ENCODE data around the gene NTSR1.

DNA sequence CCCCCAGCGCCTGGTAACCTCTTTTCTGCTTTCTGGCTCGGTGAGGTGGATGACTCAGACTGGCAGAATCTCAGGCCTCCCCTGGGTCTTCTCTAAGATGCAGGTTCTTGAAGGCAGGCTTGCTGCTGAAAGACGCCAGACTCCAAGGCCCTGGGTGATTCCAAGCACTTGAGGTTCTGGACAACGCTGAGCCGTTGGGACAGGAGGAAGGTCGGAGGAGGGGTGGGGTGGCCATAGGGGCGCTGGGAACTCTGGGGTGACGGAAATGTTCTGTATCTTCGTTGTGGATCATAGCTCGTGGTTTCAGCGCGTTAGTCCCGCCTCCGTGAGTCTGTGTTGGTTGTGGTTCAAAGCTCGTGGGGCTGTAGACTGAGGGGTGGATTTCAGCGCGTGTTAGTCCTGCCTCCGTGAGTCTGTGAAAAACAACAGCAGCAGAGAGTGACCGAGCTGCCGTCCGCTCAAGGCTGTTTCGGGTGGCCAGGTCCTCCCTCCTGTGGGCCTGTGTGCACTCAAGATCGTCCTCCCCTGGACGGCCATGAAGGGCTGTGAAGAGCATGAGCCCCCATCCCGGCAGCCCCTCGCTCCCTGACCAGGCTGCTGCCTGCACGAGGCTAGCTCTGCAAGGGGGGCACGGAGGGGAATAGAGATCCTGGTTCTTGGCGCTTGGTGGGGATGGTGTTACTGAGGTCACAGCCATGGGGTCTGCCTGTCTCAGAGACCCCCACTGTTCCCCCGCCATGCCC is 7.7 kb downstream of the NTSR1 start:
- TF ChIP-seq, protein P1, sequence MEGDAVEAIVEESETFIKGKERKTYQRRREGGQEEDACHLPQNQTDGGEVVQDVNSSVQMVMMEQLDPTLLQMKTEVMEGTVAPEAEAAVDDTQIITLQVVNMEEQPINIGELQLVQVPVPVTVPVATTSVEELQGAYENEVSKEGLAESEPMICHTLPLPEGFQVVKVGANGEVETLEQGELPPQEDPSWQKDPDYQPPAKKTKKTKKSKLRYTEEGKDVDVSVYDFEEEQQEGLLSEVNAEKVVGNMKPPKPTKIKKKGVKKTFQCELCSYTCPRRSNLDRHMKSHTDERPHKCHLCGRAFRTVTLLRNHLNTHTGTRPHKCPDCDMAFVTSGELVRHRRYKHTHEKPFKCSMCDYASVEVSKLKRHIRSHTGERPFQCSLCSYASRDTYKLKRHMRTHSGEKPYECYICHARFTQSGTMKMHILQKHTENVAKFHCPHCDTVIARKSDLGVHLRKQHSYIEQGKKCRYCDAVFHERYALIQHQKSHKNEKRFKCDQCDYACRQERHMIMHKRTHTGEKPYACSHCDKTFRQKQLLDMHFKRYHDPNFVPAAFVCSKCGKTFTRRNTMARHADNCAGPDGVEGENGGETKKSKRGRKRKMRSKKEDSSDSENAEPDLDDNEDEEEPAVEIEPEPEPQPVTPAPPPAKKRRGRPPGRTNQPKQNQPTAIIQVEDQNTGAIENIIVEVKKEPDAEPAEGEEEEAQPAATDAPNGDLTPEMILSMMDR (IDR thresholded peaks at IDR 0.05) = no peak
- TF ChIP-seq POLR2AphosphoS5 (IDR thresholded peaks at IDR 0.05; ENCODE audit: low read depth, low read length) (no peak), TCF7L2 (IDR thresholded peaks at IDR 0.05; ENCODE audit: low read depth, low read length) (no peak), REST (IDR thresholded peaks at IDR 0.05; ENCODE audit: insufficient read depth in 1 of 2, low read depth in 2 of 2, low read length in 1 of 2) (no peak), SIN3A (IDR thresholded peaks at IDR 0.05; ENCODE audit: borderline replicate concordance, insufficient read depth, low read depth, low read length) (no peak)

Data from Panc1 (cell line).